Muscle layer of duodenum (tissue), 2 donors: Measurements from ENCODE around the gene SPATA7.

Experiments
- H3K27ac ChIP-seq: one replicate; pipeline ENCODE4 v1.7.0; 2013; ENCODE audit warnings: mild to moderate bottlenecking, low read length
- H3K27me3 ChIP-seq: one replicate; pipeline ENCODE4 v1.7.0; 2013; ENCODE audit warnings: low read depth, mild to moderate bottlenecking, control low read depth, low read length
- H3K36me3 ChIP-seq, 2 donors: one replicate each; pipeline ENCODE4 v1.7.0; 2013; ENCODE audit warnings: low read length in 2 of 2, control low read depth in 1 of 2, mild to moderate bottlenecking in 1 of 2; ENCODE audit not compliant: insufficient read depth in 2 of 2, control insufficient read depth in 1 of 2
- H3K4me1 ChIP-seq, 2 donors: one replicate each; pipeline ENCODE4 v1.7.0; 2013; ENCODE audit warnings: low read length in 2 of 2, mild to moderate bottlenecking in 2 of 2, control low read depth in 1 of 2, moderate library complexity in 1 of 2; ENCODE audit not compliant: insufficient read depth in 2 of 2, control insufficient read depth in 1 of 2
- H3K4me3 ChIP-seq, 2 donors: one replicate each; pipeline ENCODE4 v1.7.0; 2013; ENCODE audit warnings: low read length in 2 of 2, low read depth in 1 of 2, mild to moderate bottlenecking in 1 of 2
- H3K9me3 ChIP-seq, 2 donors: one replicate each; pipeline ENCODE4 v1.7.0; 2013; ENCODE audit warnings: low read length in 2 of 2, control low read depth in 1 of 2, mild to moderate bottlenecking in 1 of 2; ENCODE audit not compliant: control insufficient read depth in 1 of 2
- donor health status: healthy.

SPATA7 gene

GRCh38 chr14:88468406-88468805 is 82.9 kb downstream of the SPATA7 start:
- H3K27me3 ChIP-seq, result no peaks in the 10 kb centered on the region
- no peak overlapping the region for H3K27ac ChIP-seq
- H3K36me3 ChIP-seq, result peaks cover 25 to 58% of the 10 kb centered on the region in 2 donors
- H3K4me1 ChIP-seq, result no peaks in the 10 kb centered on the region
- H3K9me3 ChIP-seq, result no peaks in the 10 kb centered on the region
- no peak overlapping the region for H3K4me3 ChIP-seq

- Histone ChIP-seq H3K9me3 (no peaks in the 10 kb centered on the region), H3K27me3 (no peaks in the 10 kb centered on the region), H3K4me3 (no peak overlapping the region), H3K27ac (no peak overlapping the region), H3K4me1 (no peaks in the 10 kb centered on the region), H3K36me3 (peaks cover 25 to 63% of the 10 kb centered on the region in 2 donors)
Measured at GRCh38 chr14:88470542-88471440, 85.3 kb downstream of the SPATA7 start.

- Histone ChIP-seq H3K9me3 (no peaks in the 10 kb centered on the region), H3K36me3 (peaks cover 29 to 58% of the 10 kb centered on the region in 2 donors), H3K27ac (no peak overlapping the region), H3K4me3 (no peak overlapping the region), H3K27me3 (no peaks in the 10 kb centered on the region), H3K4me1 (no peaks in the 10 kb centered on the region)
Measured at GRCh38 chr14:88473791-88474190, 88.3 kb downstream of the SPATA7 start.

GRCh38 chr14:88476214-88476774 is 90.8 kb downstream of the SPATA7 start:
- no peaks in the 10 kb centered on the region for H3K4me1 ChIP-seq
- H3K27ac ChIP-seq, result no peak overlapping the region
- H3K4me3 ChIP-seq, result no peak overlapping the region
- H3K27me3 ChIP-seq, result no peaks in the 10 kb centered on the region
- no peaks in the 10 kb centered on the region for H3K9me3 ChIP-seq
- H3K36me3 ChIP-seq, result peaks cover 22 to 56% of the 10 kb centered on the region in 2 donors

- Histone ChIP-seq H3K27ac (no peak overlapping the region), H3K4me3 (no peak overlapping the region), H3K4me1 (no peaks in the 10 kb centered on the region), H3K9me3 (no peaks in the 10 kb centered on the region), H3K36me3 (peaks cover 22 to 51% of the 10 kb centered on the region in 2 donors), H3K27me3 (no peaks in the 10 kb centered on the region)
Measured at GRCh38 chr14:88476825-88477224, 91.4 kb downstream of the SPATA7 start.

- Histone ChIP-seq H3K4me1 (peaks cover 0 to 3% of the 10 kb centered on the region in 2 donors), H3K9me3 (no peaks in the 10 kb centered on the region), H3K27ac (no peak overlapping the region), H3K4me3 (no peak overlapping the region), H3K27me3 (no peaks in the 10 kb centered on the region), H3K36me3 (peaks cover 22 to 47% of the 10 kb centered on the region in 2 donors)
Measured at GRCh38 chr14:88477513-88478250, 92.2 kb downstream of the SPATA7 start.

- no peaks in the 10 kb centered on the region for H3K9me3 ChIP-seq
- no peak overlapping the region for H3K4me3 ChIP-seq
- peaks cover 22 to 51% of the 10 kb centered on the region in 2 donors for H3K36me3 ChIP-seq
- no peak overlapping the region for H3K27ac ChIP-seq
- H3K4me1 ChIP-seq, result peaks cover 0 to 3% of the 10 kb centered on the region in 2 donors
- H3K27me3 ChIP-seq, result no peaks in the 10 kb centered on the region
Measured at GRCh38 chr14:88478931-88479330, 93.5 kb downstream of the SPATA7 start.

- Histone ChIP-seq H3K4me1 (peaks cover 0 to 3% of the 10 kb centered on the region in 2 donors), H3K36me3 (peaks cover 22 to 56% of the 10 kb centered on the region in 2 donors)
Measured at GRCh38 chr14:88479574-88479987, 94.1 kb downstream of the SPATA7 start.

GRCh38 chr14:88481059-88481458 is 95.6 kb downstream of the SPATA7 start:
- Histone ChIP-seq H3K36me3 (peaks cover 25 to 53% of the 10 kb centered on the region in 2 donors), H3K27me3 (no peaks in the 10 kb centered on the region), H3K9me3 (no peaks in the 10 kb centered on the region), H3K4me3 (no peak overlapping the region), H3K27ac (no peak overlapping the region), H3K4me1 (peaks cover 0 to 3% of the 10 kb centered on the region in 2 donors)

More at GRCh38 chr14:88479574-88479987, 94.1 kb downstream of the SPATA7 start:
- Histone ChIP-seq H3K27me3 (no peaks in the 10 kb centered on the region), H3K9me3 (no peaks in the 10 kb centered on the region), H3K27ac (no peak overlapping the region), H3K4me3 (no peak overlapping the region)

GRCh38 chr14:88481794-88482193 is 96.3 kb downstream of the SPATA7 start:
- H3K27me3 ChIP-seq, result no peaks in the 10 kb centered on the region
- H3K9me3 ChIP-seq, result no peaks in the 10 kb centered on the region
- no peak overlapping the region for H3K27ac ChIP-seq
- H3K4me1 ChIP-seq, result peaks cover 0 to 3% of the 10 kb centered on the region in 2 donors
- peaks cover 25 to 47% of the 10 kb centered on the region in 2 donors for H3K36me3 ChIP-seq
- no peak overlapping the region for H3K4me3 ChIP-seq

- H3K4me1 ChIP-seq, result peaks cover 0 to 3% of the 10 kb centered on the region in 2 donors
- no peaks in the 10 kb centered on the region for H3K27me3 ChIP-seq
- no peak overlapping the region for H3K4me3 ChIP-seq
- no peak overlapping the region for H3K27ac ChIP-seq
- no peaks in the 10 kb centered on the region for H3K9me3 ChIP-seq
- H3K36me3 ChIP-seq, result peaks cover 23 to 45% of the 10 kb centered on the region in 2 donors
Measured at GRCh38 chr14:88482524-88482923, 97.1 kb downstream of the SPATA7 start.
